ENCODE measurements around the gene FGFR2.

DNA sequence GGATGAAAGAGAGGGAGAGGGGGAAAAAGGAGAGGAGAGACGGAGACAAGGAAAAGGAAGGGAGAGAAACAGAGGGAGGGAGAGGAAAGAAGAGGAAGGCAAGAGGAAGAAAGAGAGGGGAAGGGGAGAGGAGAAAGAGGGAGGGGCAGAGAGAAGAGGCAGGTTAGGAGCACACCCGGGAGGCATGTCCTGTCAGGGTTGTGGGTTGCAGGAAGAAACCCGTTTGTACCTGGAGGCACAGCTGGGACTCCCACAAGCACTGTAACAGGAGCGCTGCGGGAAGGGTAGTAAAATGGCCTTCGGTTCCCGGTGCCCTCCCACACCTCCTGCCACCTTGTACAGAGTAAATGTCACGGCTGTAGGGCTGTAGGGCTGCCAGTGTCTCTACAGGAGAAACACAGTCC, 24.7 kb downstream of the FGFR2 start:
- TF ChIP-seq CTCF (IDR thresholded peaks at IDR 0.05; ENCODE audit: insufficient read depth, low read depth, low read length) (no peak), EZH2 (IDR thresholded peaks at IDR 0.05; ENCODE audit: insufficient read depth, low read length) (no peak)

Data from astrocyte (in vitro differentiated cells and primary cell).